Endothelial cell of umbilical vein (primary cell): Measurements from ENCODE around the gene KBTBD6. TPM values are rescaled to one million over a fixed set of nuclear protein-coding genes. Genes with fewer than 3 reads are reported as not detected.

Source experiments
- BruUV-seq: library from RNA; stranded (reverse); fragments of 400-500 nt; replicated peaks from 2 replicates; lab custom pipeline; 2021; lab: Mats Ljungman, UMichigan
- CTCF ChIA-PET: fragments of 300-600, 350-600 bp; sonication (Branson Sonifier 250); formaldehyde crosslinking; loops from one replicate; lab custom pipeline; 2021; ENCODE audit warnings: antibody characterized with exemption, inconsistent platforms; lab: Charles Lee
- POLR2A ChIA-PET: fragments of 300-600, 350-600 bp; sonication (Branson Sonifier 250); formaldehyde crosslinking; loops from one replicate; lab custom pipeline; 2021; ENCODE audit warnings: antibody characterized with exemption, inconsistent platforms; lab: Charles Lee
- DNase-seq: peaks from one replicate; pipeline ENCODE4 v3.0.0-alpha.2; 2011; ENCODE audit warnings: low read depth, low spot score
- FAIRE-seq: peaks from 2 replicates; lab custom pipeline; 2011; peaks lifted over from hg19 to GRCh38; lab: Jason Lieb, UNC
- H2AFZ ChIP-seq: 2 replicates; pipeline ENCODE4 v1.6.0; 2012; ENCODE audit warnings: low read depth, low read length, control low read depth, inconsistent platforms
- H3K27ac ChIP-seq: 2 replicates; pipeline ENCODE4 v1.5.1; 2011; ENCODE audit warnings: low read depth, mild to moderate bottlenecking, control low read depth, low read length, moderate library complexity; ENCODE audit not compliant: insufficient read depth
- H3K27me3 ChIP-seq, 2 experiments: 2 replicates each; pipeline versions ENCODE4 v1.6.0 to v1.6.1; 2011; ENCODE audit warnings: low read length in 2 of 2, mixed read lengths in 1 of 2; ENCODE audit not compliant: control insufficient read depth in 2 of 2, insufficient read depth in 2 of 2
- H3K36me3 ChIP-seq, 2 experiments: 2 replicates in 1 of 2; 3 replicates in 1 of 2; pipeline ENCODE4 v1.5.1; 2011; ENCODE audit warnings: low read length in 2 of 2, mild to moderate bottlenecking in 1 of 2, moderate library complexity in 1 of 2; ENCODE audit not compliant: control insufficient read depth in 2 of 2, insufficient read depth in 2 of 2; ENCODE audit errors: extremely low read depth in 1 of 2
- H3K4me1 ChIP-seq: 3 replicates; pipeline ENCODE4 v1.5.1; 2011; ENCODE audit warnings: mild to moderate bottlenecking, low read length; ENCODE audit not compliant: control insufficient read depth, insufficient read depth; ENCODE audit errors: extremely low read depth
- H3K4me2 ChIP-seq: 2 replicates; pipeline ENCODE4 v1.6.1; 2011; ENCODE audit warnings: low read length, control low read depth, mixed read lengths; ENCODE audit not compliant: insufficient read depth
- H3K4me3 ChIP-seq, 3 experiments: fragments of 200-600 bp in 1 of 3; sonication (generic), shearing (Covaris generic) in 1 of 3; replicated peaks in 1 of 3; 2 replicates each; pipeline ENCODE4 v1.5.1; 2011 to 2016; ENCODE audit warnings: control low read depth in 3 of 3, low read length in 3 of 3, mild to moderate bottlenecking in 2 of 3, inconsistent platforms in 1 of 3, low read depth in 1 of 3, moderate library complexity in 1 of 3; ENCODE audit not compliant: insufficient read depth in 1 of 3
- H3K79me2 ChIP-seq: 2 replicates; pipeline ENCODE4 v1.6.0; 2012; ENCODE audit warnings: low read length, inconsistent platforms; ENCODE audit not compliant: control insufficient read depth, insufficient read depth
- H3K9ac ChIP-seq: replicated peaks from 2 replicates; pipeline ENCODE3; 2011; ENCODE audit warnings: low read length, control low read depth; ENCODE audit not compliant: insufficient read depth; ENCODE audit errors: extremely low read depth
- H3K9me1 ChIP-seq: replicated peaks from 3 replicates; pipeline ENCODE4 v1.6.0; 2011; ENCODE audit warnings: mild to moderate bottlenecking, low read length; ENCODE audit not compliant: control insufficient read depth, insufficient read depth; ENCODE audit errors: extremely low read depth
- H3K9me3 ChIP-seq: replicated peaks from 2 replicates; pipeline ENCODE4 v1.5.1; 2012; ENCODE audit warnings: low read length, inconsistent platforms; ENCODE audit not compliant: control insufficient read depth, insufficient read depth
- H4K20me1 ChIP-seq: replicated peaks from 2 replicates; pipeline ENCODE3; 2011; ENCODE audit warnings: mild to moderate bottlenecking, low read length; ENCODE audit not compliant: control insufficient read depth, insufficient read depth; ENCODE audit errors: extremely low read depth
- CTCF ChIP-seq, 2 donors: IDR thresholded peaks; 1 replicate in 1 of 2; 2 replicates in 1 of 2; pipeline ENCODE4 v1.5.1; 2011; ENCODE audit warnings: low read length in 2 of 2, mild to moderate bottlenecking in 2 of 2, moderate library complexity in 2 of 2, control low read depth in 1 of 2, inconsistent platforms in 1 of 2, low read depth in 1 of 2; ENCODE audit not compliant: insufficient read depth in 1 of 2; ENCODE audit errors: extremely low read depth in 1 of 2
- EZH2 ChIP-seq: IDR thresholded peaks from 2 replicates; pipeline ENCODE4 v1.6.1; 2012; ENCODE audit warnings: borderline replicate concordance, low read depth, mild to moderate bottlenecking, moderate library complexity, low read length, inconsistent platforms; ENCODE audit not compliant: severe bottlenecking
- FOS ChIP-seq: IDR thresholded peaks from 2 replicates; pipeline ENCODE4 v1.6.1; 2011; ENCODE audit warnings: mild to moderate bottlenecking, low read length, moderate library complexity, borderline replicate concordance; ENCODE audit not compliant: insufficient read depth
- GATA2 ChIP-seq: IDR thresholded peaks from 2 replicates; pipeline ENCODE4 v1.7.0; 2011; ENCODE audit warnings: low read depth, mild to moderate bottlenecking, moderate library complexity, mixed read lengths, low read length; ENCODE audit not compliant: insufficient read length, insufficient read depth
- JUN ChIP-seq: IDR thresholded peaks from 2 replicates; pipeline ENCODE4 v1.6.1; 2011; ENCODE audit warnings: borderline replicate concordance, low read depth; ENCODE audit not compliant: insufficient read length, insufficient read depth
- MAX ChIP-seq: IDR thresholded peaks from 2 replicates; pipeline ENCODE4 v1.6.1; 2011; ENCODE audit not compliant: insufficient read depth, insufficient read length
- MYC ChIP-seq: IDR thresholded peaks from one replicate; pipeline ENCODE4 v1.6.1; 2011; ENCODE audit warnings: mild to moderate bottlenecking, low read depth, low read length
- POLR2A ChIP-seq: IDR thresholded peaks from 2 replicates; pipeline ENCODE4 v1.6.1; 2012; ENCODE audit warnings: low read depth, mild to moderate bottlenecking, control low read depth, low read length
- POLR2AphosphoS5 ChIP-seq: IDR thresholded peaks from 2 replicates; pipeline ENCODE4 v1.6.1; 2012; ENCODE audit warnings: low read depth, mild to moderate bottlenecking, control low read depth, low read length, moderate library complexity; ENCODE audit not compliant: insufficient read depth
- dilution Hi-C: fragments of 300-500 bp; cut with MboI; formaldehyde crosslinking; loops from one replicate; pipeline ENCODE4 v1.15.0; 2019; ENCODE audit warnings: low sequenced_read_pairs; ENCODE audit not compliant: extremely low pct_ligation_motif_present
- intact Hi-C: fragments of 100-400 bp; cut with micrococcal nuclease; formaldehyde crosslinking; loops from one replicate; pipeline ENCODE4 v1.10.0; 2022
- polyA plus RNA-seq, 4 experiments: library from polyadenylated mRNA; depleted of rRNA in 3 of 4; stranded (reverse) in 3 of 4; unstranded in 1 of 4; fragments of >200 nt; gene quantifications; 2 replicates each; pipeline versions ENCODE4 v1.2.1 to v1.2.3, GENCODE V29; 2011 to 2012; ENCODE audit warnings: missing spikeins in 1 of 4
- total RNA-seq: library from RNA; stranded (reverse); gene quantifications from 2 replicates; pipeline ENCODE4 v1.2.3, GENCODE V29; 2021

Gene KBTBD6
- total and polyA plus RNA-seq, 2 donors (not counting 3 experiments of a cell fraction or from before 2014, with no cell fraction given), result 2.6 to 6.6 TPM

DNA sequence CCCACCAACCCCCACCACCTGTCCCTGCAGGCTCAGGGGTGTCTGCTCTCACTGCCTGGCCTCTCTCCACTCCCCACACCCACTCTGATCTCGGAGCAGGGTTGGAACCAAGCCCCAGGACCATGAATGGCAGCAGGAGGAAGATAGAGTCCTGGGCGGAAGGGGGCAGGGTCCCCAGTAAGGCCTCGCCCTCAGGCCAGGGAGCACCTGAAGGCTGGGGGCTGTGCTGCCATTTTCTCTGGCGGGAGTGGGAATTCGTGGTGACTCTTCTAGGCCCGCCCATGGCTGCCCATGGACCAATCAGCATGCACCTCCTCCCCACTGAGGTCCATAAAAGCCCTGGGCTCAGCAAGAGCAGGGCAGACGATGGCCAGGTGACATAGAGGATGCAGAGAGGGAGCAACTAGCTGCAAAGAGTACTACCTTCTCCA, 25.0 kb downstream of the KBTBD6 start:
- Histone ChIP-seq H2AFZ (no peak overlapping the region), H3K9ac (no peak overlapping the region), H3K79me2 (no peaks in the 10 kb centered on the region), H3K36me3 (no peaks in the 10 kb centered on the region), H3K9me1 (no peaks in the 10 kb centered on the region), H4K20me1 (no peaks in the 10 kb centered on the region), H3K27me3 (no peaks in the 10 kb centered on the region), H3K4me2 (no peak overlapping the region), H3K9me3 (no peaks in the 10 kb centered on the region), H3K4me1 (no peaks in the 10 kb centered on the region), H3K27ac (no peak overlapping the region), H3K4me3 (no peak overlapping the region)
- dilution Hi-C loops (no loop called here), intact Hi-C loops (no loop called here)
- no TSS peak for BruUV-seq
- ChIA-PET CTCF (no interaction called here), POLR2A (no interaction called here)
- DNase-seq, result no peak
- no peak for TF ChIP-seq GATA2
- FAIRE-seq, result no peak

- CTCF ChIA-PET, result no interaction called here
These were observed 25.5 kb downstream of the KBTBD6 start for GRCh38 chr13:41107104-41107571.

More at GRCh38 chr13:41107104-41107571, 25.5 kb downstream of the KBTBD6 start:
- H3K9me1 ChIP-seq, result no peaks in the 10 kb centered on the region
- no peaks in the 10 kb centered on the region for H4K20me1 ChIP-seq
- H3K36me3 ChIP-seq, result no peaks in the 10 kb centered on the region
- no peaks in the 10 kb centered on the region for H3K9me3 ChIP-seq
- no peak overlapping the region for H2AFZ ChIP-seq
- intact Hi-C loops (no loop called here), dilution Hi-C loops (no loop called here)
- FAIRE-seq (no peak), DNase-seq (no peak)
- H3K9ac ChIP-seq, result no peak overlapping the region
- TF ChIP-seq POLR2AphosphoS5 (no peak), POLR2A (no peak), MAX (no peak), JUN (no peak), CTCF (IDR thresholded peaks at IDR 0.05; ENCODE audit: extremely low read depth in 1 of 2, insufficient read depth in 1 of 2, low read depth in 1 of 2, low read length in 2 of 2) (no peak), EZH2 (no peak), MYC (no peak), GATA2 (no peak), FOS (no peak)
- H3K4me1 ChIP-seq, result no peaks in the 10 kb centered on the region
- no peak overlapping the region for H3K27ac ChIP-seq
- no peak overlapping the region for H3K4me3 ChIP-seq
- no peaks in the 10 kb centered on the region for H3K27me3 ChIP-seq
- H3K4me2 ChIP-seq, result no peak overlapping the region
- no TSS peak for BruUV-seq
- no peaks in the 10 kb centered on the region for H3K79me2 ChIP-seq
- POLR2A ChIA-PET, result no interaction called here
